Peyer's patch (tissue), 4 donors: ENCODE measurements around the gene RCCD1. TPM values are rescaled to one million over a fixed set of nuclear protein-coding genes. Genes with fewer than 3 reads are reported as not detected.

ENCODE experiments used
- DNase-seq, 3 donors: peaks; one replicate each; pipeline ENCODE4 v3.0.0-alpha.2; 2017 to 2019
- H3K27ac ChIP-seq, 4 donors: fragments of 200-600 bp; sonication (generic); one replicate each; pipeline ENCODE4 v1.5.1; 2016 to 2019
- H3K27me3 ChIP-seq, 2 donors: fragments of 200-600 bp; sonication (generic); one replicate each; pipeline ENCODE4 v1.5.1; 2019
- H3K36me3 ChIP-seq, 3 donors: fragments of 200-600 bp; sonication (generic); one replicate each; pipeline ENCODE4 v1.5.1; 2016 to 2019
- H3K4me1 ChIP-seq, 4 donors: fragments of 200-600 bp; sonication (generic); one replicate each; pipeline ENCODE4 v1.5.1; 2016 to 2019
- H3K4me3 ChIP-seq, 4 donors: fragments of 200-600 bp; sonication (generic); 1 replicate in 3 of 4; 2 replicates in 1 of 4; pipeline ENCODE4 v1.5.1; 2016 to 2019; ENCODE audit warnings: mild to moderate bottlenecking in 1 of 4
- H3K9me3 ChIP-seq, 4 donors: fragments of 200-600 bp; sonication (generic); one replicate each; pipeline ENCODE4 v1.5.1; 2016 to 2019; ENCODE audit warnings: mild to moderate bottlenecking in 1 of 4
- CTCF ChIP-seq, 6 experiments: fragments of 450-650 bp in 4 of 6; fragments of 200-600 bp in 2 of 6; sonication (generic) in 1 of 6; IDR thresholded peaks; one replicate each; pipeline ENCODE4 v1.5.1; 2017 to 2019; ENCODE audit warnings: antibody characterized with exemption in 6 of 6, mild to moderate bottlenecking in 3 of 6, moderate library complexity in 1 of 6
- POLR2A ChIP-seq, 2 donors: fragments of 450-650 bp; IDR thresholded peaks; one replicate each; pipeline ENCODE4 v1.5.1; 2017; ENCODE audit warnings: antibody characterized with exemption in 2 of 2, mild to moderate bottlenecking in 2 of 2, moderate library complexity in 2 of 2
- total RNA-seq, 4 donors: library from RNA; depleted of rRNA; stranded (reverse); fragments of >200 nt; gene quantifications; one replicate each; pipeline ENCODE4 v1.1.0, GENCODE V29; 2016

RCCD1 gene
- total RNA-seq, 4 donors from 2014 or later, result 10.2 to 23.1 (median 20.1) TPM

GRCh38 chr15:90989040-90989768 lies 34.5 kb downstream of the RCCD1 start:
- TF ChIP-seq POLR2A (IDR thresholded peaks at IDR 0.05) (no peak), CTCF (IDR thresholded peaks at IDR 0.05) (no peak)
- no peak overlapping the region for H3K4me3 ChIP-seq
- H3K4me1 ChIP-seq, result peaks cover 0 to 8% (median 0%) of the 10 kb centered on the region in 4 donors
- no peak for DNase-seq
- no peaks in the 10 kb centered on the region for H3K9me3 ChIP-seq
- no peaks in the 10 kb centered on the region for H3K36me3 ChIP-seq
- no peak overlapping the region for H3K27ac ChIP-seq
- H3K27me3 ChIP-seq, result no peaks in the 10 kb centered on the region

GRCh38 chr15:90990446-90990845 lies 35.8 kb downstream of the RCCD1 start:
- TF ChIP-seq POLR2A (IDR thresholded peaks at IDR 0.05) (no peak), CTCF (IDR thresholded peaks at IDR 0.05) (no peak)
- Histone ChIP-seq H3K4me3 (no peak overlapping the region), H3K27ac (no peak overlapping the region), H3K27me3 (no peaks in the 10 kb centered on the region), H3K36me3 (no peaks in the 10 kb centered on the region), H3K9me3 (no peaks in the 10 kb centered on the region), H3K4me1 (peaks cover 0 to 8% (median 0%) of the 10 kb centered on the region in 4 donors)
- no peak for DNase-seq

DNA sequence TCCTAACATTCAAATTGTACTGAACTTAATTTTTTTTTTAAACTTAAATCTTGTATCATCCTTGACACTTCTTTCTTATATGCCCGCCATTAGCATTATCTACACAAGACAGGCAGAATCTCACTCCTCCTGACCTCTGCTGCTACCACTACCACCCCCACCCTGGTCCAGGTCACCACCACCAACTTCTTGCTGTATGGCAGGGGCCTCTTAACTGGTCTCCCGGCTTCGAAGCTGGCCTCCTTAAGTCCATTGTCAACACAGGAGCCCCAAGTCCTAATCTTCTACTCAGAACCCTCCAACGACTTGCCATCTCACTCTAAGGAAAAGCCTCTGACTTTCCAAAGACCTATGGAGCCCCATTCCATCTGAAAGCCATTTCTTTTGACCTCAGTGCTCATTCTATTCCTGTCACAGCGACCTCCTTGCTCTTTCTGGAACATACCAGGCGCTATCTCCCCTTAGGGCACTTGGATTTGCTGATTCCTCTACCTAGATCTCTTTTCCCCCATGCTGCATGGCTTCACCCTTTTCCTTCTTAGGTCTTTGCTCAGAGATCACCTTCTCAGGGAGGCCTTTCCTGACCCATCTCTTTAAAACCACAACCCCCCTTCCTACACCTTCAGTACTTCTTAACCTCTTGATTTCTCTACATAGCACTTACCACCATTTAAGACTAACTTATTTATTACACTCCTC lies 37.1 kb downstream of the RCCD1 start:
- Histone ChIP-seq H3K27me3 (no peaks in the 10 kb centered on the region), H3K4me3 (no peak overlapping the region), H3K4me1 (peaks cover 0 to 8% (median 0%) of the 10 kb centered on the region in 4 donors), H3K36me3 (no peaks in the 10 kb centered on the region), H3K27ac (no peak overlapping the region), H3K9me3 (no peaks in the 10 kb centered on the region)
- no peak for DNase-seq
- no peak for TF ChIP-seq CTCF (IDR thresholded peaks at IDR 0.05)
- no peak for TF ChIP-seq POLR2A (IDR thresholded peaks at IDR 0.05)

GRCh38 chr15:90994059-90994416 lies 39.4 kb downstream of the RCCD1 start:
- H3K9me3 ChIP-seq, result no peaks in the 10 kb centered on the region
- peaks cover 0 to 8% (median 0%) of the 10 kb centered on the region in 4 donors for H3K4me1 ChIP-seq
- peak in 1 of 3 donors; percentile 49 for DNase-seq
- peak overlapping the region; percentile 87 to 97 (median 88) for H3K4me3 ChIP-seq
- peak overlapping the region; percentile 80 to 87 (median 84) for H3K27ac ChIP-seq
- H3K36me3 ChIP-seq, result peaks cover 0 to 7% (median 0%) of the 10 kb centered on the region in 3 donors
- H3K27me3 ChIP-seq, result no peaks in the 10 kb centered on the region
- TF ChIP-seq POLR2A (IDR thresholded peaks at IDR 0.05) (no peak), CTCF (IDR thresholded peaks at IDR 0.05) (peak in 1 of 6 experiments; percentile 2)

DNA sequence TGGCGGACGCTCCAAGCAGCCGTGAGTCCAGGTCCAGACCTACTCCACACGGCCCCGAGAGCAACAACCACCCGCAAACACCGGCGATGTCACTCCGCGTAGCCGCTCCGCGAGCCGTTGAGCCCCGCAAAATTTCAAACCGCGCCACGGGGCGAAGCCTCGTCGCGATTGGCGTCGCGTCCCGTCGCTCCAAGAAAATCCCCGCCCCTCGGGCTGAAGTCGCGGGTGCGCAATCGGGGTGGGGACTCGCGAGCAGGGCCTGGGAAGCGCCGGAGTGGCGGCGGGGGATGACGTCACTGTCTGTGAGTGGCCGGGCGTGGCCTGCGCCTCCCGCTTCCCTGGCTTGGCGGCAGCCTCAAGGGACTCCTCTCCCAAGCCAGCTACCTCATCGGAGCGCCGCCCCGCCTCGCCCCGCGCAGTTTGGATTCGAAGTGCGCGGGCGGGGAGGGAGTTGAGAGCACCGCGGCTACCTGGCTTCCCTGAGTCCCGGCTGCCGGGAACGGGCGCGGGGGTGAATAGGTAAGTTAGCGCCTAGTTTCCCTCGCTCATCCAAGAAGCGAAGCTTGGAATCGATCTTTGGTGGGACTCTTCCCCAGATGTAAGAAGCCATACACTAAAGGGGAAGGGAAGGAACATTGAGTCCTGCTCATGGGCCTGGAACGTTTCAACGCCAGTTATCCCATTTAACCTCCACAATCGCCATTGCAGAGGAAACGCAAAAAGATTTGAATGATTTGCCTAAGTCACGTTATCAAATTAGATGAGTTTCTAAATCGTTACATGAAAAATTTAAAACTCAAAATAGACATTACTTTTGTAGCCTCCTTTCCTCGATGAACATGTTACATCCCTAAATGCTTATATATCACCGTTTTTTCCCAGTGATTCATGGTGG lies 40.0 kb downstream of the RCCD1 start, which contains the start of gene PRC1:
PRC1 (minus strand) TSS at position 119 of the 895 bp plus-strand sequence; CDS start at position 1, 118 bp downstream.
- Histone ChIP-seq H3K36me3 (peaks cover 0 to 13% (median 0%) of the 10 kb centered on the region in 3 donors), H3K4me1 (peaks cover 0 to 8% (median 0%) of the 10 kb centered on the region in 4 donors), H3K27me3 (no peaks in the 10 kb centered on the region), H3K9me3 (no peaks in the 10 kb centered on the region), H3K4me3 (peak within 1 kb of the TSS; percentile 87 to 97 (median 88)), H3K27ac (peak within 1 kb of the TSS; percentile 80 to 87 (median 84))
- no peak for TF ChIP-seq CTCF (IDR thresholded peaks at IDR 0.05)
- TF ChIP-seq POLR2A (IDR thresholded peaks at IDR 0.05), result peak; percentile 56 to 70
- peak; percentile 96 to 99 (median 99) for DNase-seq
